GM15510 (cell line): Measurements from ENCODE around the gene SDHAF4.

Source experiments
- POLR2A ChIP-seq: IDR thresholded peaks from 3 replicates; pipeline ENCODE4 v1.6.1; 2011; ENCODE audit warnings: borderline replicate concordance; ENCODE audit not compliant: insufficient read length; ENCODE audit errors: extremely low read depth

SDHAF4 gene

GRCh38 chr6:70574643-70575042, 7.9 kb downstream of the SDHAF4 start:
- TF ChIP-seq POLR2A = no peak

- TF ChIP-seq POLR2A = no peak
Observed at GRCh38 chr6:70575899-70576495, 9.3 kb downstream of the SDHAF4 start.

- no peak for TF ChIP-seq POLR2A
Observed at GRCh38 chr6:70586114-70586513, 19.4 kb downstream of the SDHAF4 start.

GRCh38 chr6:70590400-70590799, 23.7 kb downstream of the SDHAF4 start:
- TF ChIP-seq POLR2A = no peak

GRCh38 chr6:70592391-70593117, 25.8 kb downstream of the SDHAF4 start:
- no peak for TF ChIP-seq POLR2A

GRCh38 chr6:70593118-70593486, 26.4 kb downstream of the SDHAF4 start:
- no peak for TF ChIP-seq POLR2A

GRCh38 chr6:70599187-70599586, 32.5 kb downstream of the SDHAF4 start:
- TF ChIP-seq POLR2A = no peak

- no peak for TF ChIP-seq POLR2A
Observed at GRCh38 chr6:70601014-70601413, 34.3 kb downstream of the SDHAF4 start.

- no peak for TF ChIP-seq POLR2A
Observed at GRCh38 chr6:70604254-70604653, 37.5 kb downstream of the SDHAF4 start.

GRCh38 chr6:70616728-70617260, 50.1 kb downstream of the SDHAF4 start:
- no peak for TF ChIP-seq POLR2A

- no peak for TF ChIP-seq POLR2A
Observed at GRCh38 chr6:70620746-70621145, 54.0 kb downstream of the SDHAF4 start.

- TF ChIP-seq POLR2A = no peak
Observed at GRCh38 chr6:70622461-70622860, 55.7 kb downstream of the SDHAF4 start.

- no peak for TF ChIP-seq POLR2A
Observed at GRCh38 chr6:70625436-70625835, 58.7 kb downstream of the SDHAF4 start.

- TF ChIP-seq POLR2A = no peak
Observed at GRCh38 chr6:70627500-70628254, 60.9 kb downstream of the SDHAF4 start.

- no peak for TF ChIP-seq POLR2A
Observed at GRCh38 chr6:70629929-70630328, 63.2 kb downstream of the SDHAF4 start.

GRCh38 chr6:70633870-70634269, 67.1 kb downstream of the SDHAF4 start:
- no peak for TF ChIP-seq POLR2A

GRCh38 chr6:70636596-70636995, 69.9 kb downstream of the SDHAF4 start:
- no peak for TF ChIP-seq POLR2A

- TF ChIP-seq POLR2A = no peak
Observed at GRCh38 chr6:70638468-70638867, 71.7 kb downstream of the SDHAF4 start.
